NCI-H1417 treated with DMSO at 0.1 percent for 48 hours (cell line): ENCODE results near the gene DSCAM.
"Not testable (repeated sequence)": the region's sequence is repeated elsewhere in the genome, so short reads cannot be mapped to it uniquely, and the experiment has no call there.

Experiments used
- DNase-seq: peaks from one replicate; lab custom pipeline; 2025; lab: John Stamatoyannopoulos, UW

Gene DSCAM

DNA sequence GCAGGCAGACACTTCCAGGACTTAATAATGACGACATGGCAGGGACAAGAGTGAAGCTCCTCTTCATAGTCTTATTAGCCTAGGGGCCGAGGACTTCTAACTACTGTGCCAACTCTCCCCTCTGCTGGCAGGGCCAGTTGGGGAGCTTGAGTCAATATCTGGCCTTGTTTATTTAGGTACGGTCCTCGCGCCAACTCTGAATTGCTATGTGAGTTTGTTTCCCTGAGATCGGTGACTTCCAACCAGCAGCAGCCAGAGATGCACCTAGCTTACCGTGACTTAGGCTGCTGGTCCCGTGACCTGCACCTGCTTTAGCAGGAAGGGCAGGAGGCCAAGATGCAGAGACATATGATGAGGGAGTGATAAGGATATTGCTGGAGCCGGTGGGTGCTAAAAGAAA, 528.6 kb downstream of the DSCAM start:
- no peak for DNase-seq

DNA sequence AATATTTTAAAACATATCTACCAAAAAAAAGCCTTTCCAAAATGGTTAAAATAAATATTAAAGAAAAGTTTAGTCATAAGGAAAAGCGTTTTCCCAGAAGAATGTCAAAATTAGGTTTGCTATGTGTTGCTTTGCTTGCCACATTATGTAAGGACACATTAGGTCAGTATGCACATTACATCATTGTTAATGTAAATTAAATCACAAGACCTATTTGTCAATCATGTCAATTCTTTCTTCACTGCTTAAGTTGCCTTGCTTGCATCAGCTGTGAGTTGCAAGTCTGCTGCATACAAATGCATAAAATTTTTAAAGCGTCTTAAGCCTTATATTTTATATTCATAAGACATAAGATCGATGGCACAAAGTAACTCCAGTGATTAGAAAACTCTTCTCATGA, 530.9 kb downstream of the DSCAM start:
- no peak for DNase-seq

GRCh38 chr21:40315626-40316025, 531.3 kb downstream of the DSCAM start:
- DNase-seq = no peak

DNA sequence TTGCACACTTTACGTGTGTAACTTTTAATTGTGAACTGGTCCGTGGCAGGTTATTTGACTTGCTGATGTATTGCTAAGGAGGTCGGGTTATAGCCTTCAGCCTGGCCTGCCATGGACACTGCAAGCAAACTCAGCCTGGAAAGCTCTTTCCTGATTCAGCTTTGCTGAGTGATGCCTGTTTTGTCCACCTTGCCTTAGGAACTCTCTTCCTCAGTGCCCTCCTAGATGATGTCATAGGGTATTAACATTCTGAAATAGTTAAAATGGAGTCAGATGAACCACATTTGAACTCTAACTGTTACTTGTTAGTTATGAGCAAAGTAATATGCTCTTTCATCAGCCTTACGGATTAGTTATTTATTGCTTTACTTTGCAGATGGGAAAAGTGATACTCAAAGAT, 533.7 kb downstream of the DSCAM start:
- no peak for DNase-seq

GRCh38 chr21:40300300-40300699, 546.7 kb downstream of the DSCAM start:
- DNase-seq = no peak

GRCh38 chr21:40299451-40299850, 547.5 kb downstream of the DSCAM start:
- no peak for DNase-seq

DNA sequence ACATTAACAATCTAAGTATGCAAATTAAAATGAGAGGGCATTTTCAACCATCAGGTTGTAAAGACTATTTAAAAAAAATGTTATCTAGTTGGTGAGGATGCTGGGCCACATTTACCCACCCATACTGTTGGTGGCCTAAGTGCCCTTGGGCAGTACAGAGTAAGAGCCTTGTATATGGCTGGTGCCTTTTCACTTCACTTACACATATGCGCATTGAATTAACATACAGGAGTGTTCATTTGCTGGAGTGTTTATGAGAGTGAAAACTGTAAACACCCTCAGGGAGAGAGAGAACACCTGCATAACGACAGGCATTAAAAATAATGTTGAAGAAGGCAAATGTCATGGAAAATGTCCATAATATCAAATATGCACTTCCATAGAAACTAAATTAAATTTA, 552.6 kb downstream of the DSCAM start:
- no peak for DNase-seq

- no peak for DNase-seq
Observed at GRCh38 chr21:40291560-40291959, 555.4 kb downstream of the DSCAM start.

DNA sequence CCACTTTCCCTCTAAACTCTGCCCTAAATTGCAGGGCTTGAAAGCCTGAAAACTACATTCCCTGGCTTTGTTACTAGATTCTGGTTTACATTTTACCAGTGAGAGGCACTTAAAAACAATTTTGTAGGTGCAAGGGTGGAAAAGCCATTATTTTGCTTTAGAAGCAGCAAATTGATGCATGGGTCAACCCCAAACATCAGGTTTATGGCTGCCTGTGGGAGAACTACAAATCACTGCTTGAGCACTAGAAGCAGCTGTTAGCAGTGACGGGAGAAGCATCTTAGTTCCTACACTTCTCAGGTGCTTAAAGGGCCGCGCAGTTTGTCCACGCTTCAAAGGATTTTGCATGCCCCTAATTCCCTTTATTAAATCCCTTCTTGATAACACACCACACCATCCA, 562.5 kb downstream of the DSCAM start:
- DNase-seq = no peak

GRCh38 chr21:40282912-40283886, 563.8 kb downstream of the DSCAM start:
- no peak for DNase-seq

- DNase-seq = no peak
Observed at GRCh38 chr21:40278345-40278744, 568.6 kb downstream of the DSCAM start.

DNA sequence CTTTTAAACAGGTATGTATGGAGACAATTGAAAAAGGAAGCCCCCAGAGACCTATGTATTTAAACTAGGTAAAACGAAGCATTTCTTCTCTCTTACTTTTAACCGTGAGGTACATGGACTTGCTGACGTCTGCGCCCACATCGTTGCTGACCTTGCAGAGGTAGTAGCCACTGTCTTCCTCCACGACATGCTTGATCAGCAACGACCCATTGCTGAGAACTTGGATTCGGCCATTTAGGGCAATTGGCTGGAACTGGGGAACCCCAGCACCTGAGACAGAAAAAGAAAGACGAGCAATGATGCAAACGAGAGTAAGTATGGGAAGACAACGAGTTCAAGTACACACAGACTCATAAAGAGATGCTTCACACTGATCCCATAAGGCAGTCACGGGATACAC, 571.0 kb downstream of the DSCAM start:
- no peak for DNase-seq

GRCh38 chr21:40272037-40272436, 574.9 kb downstream of the DSCAM start:
- no peak for DNase-seq

- DNase-seq = no peak
Observed at GRCh38 chr21:40271164-40271563, 575.8 kb downstream of the DSCAM start.

DNA sequence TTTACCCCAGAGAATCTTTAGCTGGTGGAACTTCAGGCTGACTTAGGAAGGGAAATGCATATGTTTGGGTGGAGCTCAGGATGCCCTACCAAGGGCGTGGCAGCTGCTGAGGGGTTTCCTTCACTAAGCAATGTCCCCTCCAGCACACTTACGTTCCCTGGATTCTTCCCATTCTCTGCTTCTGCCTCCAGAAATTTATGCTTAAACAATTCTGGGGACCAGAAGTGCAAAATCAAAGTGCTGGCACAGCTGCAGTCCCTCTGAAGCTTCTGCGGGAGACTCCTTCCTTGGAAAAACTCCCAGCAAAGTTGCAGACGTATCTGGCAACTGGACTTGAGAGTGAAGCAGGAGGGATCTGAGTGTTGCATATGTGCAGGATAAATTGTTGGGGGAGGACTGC, 576.9 kb downstream of the DSCAM start:
- DNase-seq = no peak

DNA sequence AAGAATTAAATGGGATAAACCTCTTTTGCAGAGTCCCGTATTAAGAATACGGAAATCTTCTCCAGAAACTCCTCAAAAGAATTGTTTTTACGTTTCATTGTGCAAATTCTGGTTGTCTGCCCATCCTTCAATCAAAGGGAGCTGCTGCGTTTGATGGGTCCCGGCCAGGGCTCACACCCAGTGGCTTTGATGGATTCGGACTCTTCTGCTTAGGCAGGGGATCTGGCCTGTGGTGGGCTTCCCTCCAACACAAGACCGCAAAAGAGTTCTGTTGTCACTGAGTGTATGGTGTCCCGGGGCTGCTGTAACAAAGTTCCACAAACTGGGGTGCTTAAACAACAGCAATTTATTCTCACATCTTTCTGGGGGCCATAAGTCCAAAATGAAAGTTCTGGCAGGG, 577.7 kb downstream of the DSCAM start:
- DNase-seq = no peak

DNA sequence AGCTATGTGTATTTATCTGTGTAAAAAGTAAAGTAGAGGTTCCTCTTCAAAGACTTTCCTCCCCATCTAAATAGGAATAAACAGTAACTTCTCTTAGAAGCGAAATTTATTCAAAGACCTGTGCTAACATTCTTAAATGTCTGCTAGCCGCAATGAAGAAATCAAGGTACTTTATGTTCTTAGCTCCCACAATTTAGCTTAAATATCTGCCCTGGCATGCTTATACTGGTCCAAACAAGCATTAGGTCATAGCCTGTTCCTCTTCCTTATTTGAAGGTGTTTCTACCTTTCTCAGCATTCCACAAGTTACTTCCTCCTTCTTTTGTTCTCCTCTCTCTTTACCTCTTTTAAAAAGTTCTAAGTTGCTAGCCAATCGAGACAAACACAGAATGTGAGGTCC, 588.5 kb downstream of the DSCAM start:
- not testable (repeated sequence) for DNase-seq

DNA sequence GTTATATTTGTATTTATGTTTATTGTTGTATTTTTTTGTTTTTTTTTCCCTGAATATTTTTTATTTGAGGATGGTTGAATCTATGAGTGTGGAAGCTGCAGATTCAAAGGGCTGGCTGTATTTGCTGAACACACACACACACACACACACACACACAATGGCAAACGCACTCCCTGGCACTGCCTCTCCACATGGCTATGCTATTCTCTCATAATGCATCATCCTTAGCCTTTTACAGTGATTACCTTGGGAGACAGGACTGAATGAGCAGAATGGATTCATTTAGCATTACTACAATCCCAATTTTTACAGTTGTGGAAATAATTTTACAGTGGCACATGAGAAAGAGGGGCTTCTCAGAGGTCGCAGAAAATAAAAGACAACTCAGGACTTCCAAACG, 589.6 kb downstream of the DSCAM start:
- DNase-seq = no peak

- DNase-seq = no peak
Observed at GRCh38 chr21:40255518-40256444, 591.2 kb downstream of the DSCAM start.

- no peak for DNase-seq
Observed at GRCh38 chr21:40254540-40255465, 592.2 kb downstream of the DSCAM start.

GRCh38 chr21:40253112-40253511, 593.8 kb downstream of the DSCAM start:
- no peak for DNase-seq
